Activated T-cell treated with anti-CD3 and anti-CD28 coated beads, Interleukin-2, amount 50 U/mL, for 4 hours (primary cell): ENCODE results near the gene ZXDC. TPM values are rescaled to one million over a fixed set of nuclear protein-coding genes. Genes with fewer than 3 reads are reported as not detected.
A peak's percentile ranks its signal among the peaks of the same experiment; 100 is the strongest.

Experiments
- ATAC-seq, 2 donors: fragments of 200-7000 bp; cut with Tn5 transposase; one replicate each; pipeline ENCODE4 v1.10.0; 2021
- DNase-seq: peaks from one replicate; pipeline ENCODE4 v3.0.0-alpha.2; 2020
- H3K27me3 Mint-ChIP-seq: one replicate; pipeline ENCODE4 v1.8.0; 2021; ENCODE audit warnings: low read depth, mixed read lengths
- H3K36me3 Mint-ChIP-seq: one replicate; pipeline ENCODE4 v1.8.0; 2022; ENCODE audit warnings: mixed read lengths; ENCODE audit not compliant: insufficient read depth
- H3K4me1 Mint-ChIP-seq: one replicate; pipeline ENCODE4 v1.8.0; 2021; ENCODE audit warnings: low read depth, mixed read lengths
- H3K4me3 Mint-ChIP-seq: one replicate; pipeline ENCODE4 v1.8.0; 2021; ENCODE audit warnings: mild to moderate bottlenecking, moderate library complexity, mixed read lengths
- H3K9me3 Mint-ChIP-seq: one replicate; pipeline ENCODE4 v1.8.0; 2021; ENCODE audit warnings: mixed read lengths
- total RNA-seq, 3 donors: library from RNA; stranded (reverse); gene quantifications; one replicate each; pipeline ENCODE4 v1.2.1, GENCODE V29; 2021

Gene ZXDC
- total RNA-seq, 3 donors from 2014 or later, result 24.4 to 25.6 (median 25.6) TPM

- ATAC-seq, result no peak
- Mint-ChIP-seq H3K4me1 (no peaks in the 10 kb centered on the region), H3K9me3 (no peaks in the 10 kb centered on the region), H3K27me3 (no peaks in the 10 kb centered on the region), H3K36me3 (peaks cover 27% of the 10 kb centered on the region), H3K4me3 (no peak overlapping the region)
- no peak for DNase-seq
These were observed 37.5 kb downstream of the ZXDC start for GRCh38 chr3:126438186-126438585.

- DNase-seq (no peak), ATAC-seq (no peak)
- Mint-ChIP-seq H3K4me1 (no peaks in the 10 kb centered on the region), H3K36me3 (peaks cover 26% of the 10 kb centered on the region), H3K27me3 (no peaks in the 10 kb centered on the region), H3K9me3 (no peaks in the 10 kb centered on the region), H3K4me3 (no peak overlapping the region)
These were observed 38.6 kb downstream of the ZXDC start for GRCh38 chr3:126436826-126437717.

GRCh38 chr3:126435456-126436315 lies 40.0 kb downstream of the ZXDC start:
- H3K9me3 Mint-ChIP-seq, result no peaks in the 10 kb centered on the region
- no peaks in the 10 kb centered on the region for H3K27me3 Mint-ChIP-seq
- no peaks in the 10 kb centered on the region for H3K4me1 Mint-ChIP-seq
- ATAC-seq, result no peak
- peaks cover 22% of the 10 kb centered on the region for H3K36me3 Mint-ChIP-seq
- H3K4me3 Mint-ChIP-seq, result no peak overlapping the region
- no peak for DNase-seq

DNA sequence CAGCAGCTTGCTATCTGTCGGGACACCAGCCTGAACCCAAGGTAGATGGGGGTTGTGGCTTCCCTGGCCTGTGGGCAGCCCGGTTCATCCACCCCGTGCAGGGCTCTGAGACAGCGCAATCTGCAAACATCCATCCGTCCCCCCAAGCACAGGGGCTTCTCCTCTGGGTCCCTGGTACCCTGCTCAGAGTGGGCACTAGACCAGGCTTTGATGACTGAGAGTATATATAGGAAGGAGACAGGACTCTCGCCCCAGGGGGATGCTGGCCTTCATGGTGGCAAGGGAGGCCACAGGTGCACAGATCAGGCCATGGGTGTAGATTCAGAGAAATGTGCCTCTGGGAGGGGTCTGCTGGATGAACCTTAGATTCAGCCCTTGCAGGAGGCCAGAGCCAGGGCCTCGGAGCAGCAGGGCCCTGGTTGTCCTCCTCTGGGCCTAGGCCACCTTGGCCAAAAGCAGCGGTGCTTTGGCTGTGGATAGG lies 40.7 kb downstream of the ZXDC start:
- Mint-ChIP-seq H3K4me3 (no peak overlapping the region), H3K4me1 (no peaks in the 10 kb centered on the region), H3K27me3 (no peaks in the 10 kb centered on the region), H3K9me3 (no peaks in the 10 kb centered on the region), H3K36me3 (peaks cover 22% of the 10 kb centered on the region)
- DNase-seq (no peak), ATAC-seq (no peak)

DNA sequence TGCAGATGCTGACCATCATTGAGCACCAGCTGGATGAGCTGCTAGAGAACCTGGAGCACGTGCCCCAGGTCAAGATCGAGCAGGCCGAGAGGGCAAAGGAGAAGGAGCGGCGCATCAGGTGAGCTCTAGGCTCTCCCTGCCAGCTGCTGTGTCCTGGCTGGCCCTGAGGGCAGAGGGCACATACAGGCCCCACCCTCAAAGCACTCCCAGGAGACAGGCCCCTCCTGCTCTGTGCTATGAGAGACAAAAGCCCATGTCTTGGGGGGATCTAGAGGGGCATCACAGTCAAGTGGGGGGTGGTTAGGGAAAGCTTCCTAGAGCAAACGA lies 41.5 kb downstream of the ZXDC start:
- Mint-ChIP-seq H3K9me3 (no peaks in the 10 kb centered on the region), H3K4me1 (no peaks in the 10 kb centered on the region), H3K27me3 (no peaks in the 10 kb centered on the region), H3K36me3 (peaks cover 20% of the 10 kb centered on the region), H3K4me3 (no peak overlapping the region)
- DNase-seq (no peak), ATAC-seq (no peak)

- H3K36me3 Mint-ChIP-seq, result peaks cover 17% of the 10 kb centered on the region
- no peaks in the 10 kb centered on the region for H3K27me3 Mint-ChIP-seq
- no peaks in the 10 kb centered on the region for H3K4me1 Mint-ChIP-seq
- DNase-seq, result no peak
- no peaks in the 10 kb centered on the region for H3K9me3 Mint-ChIP-seq
- H3K4me3 Mint-ChIP-seq, result no peak overlapping the region
- no peak for ATAC-seq
These were observed 42.0 kb downstream of the ZXDC start for GRCh38 chr3:126433496-126434263.

GRCh38 chr3:126433105-126433430 lies 42.6 kb downstream of the ZXDC start:
- Mint-ChIP-seq H3K36me3 (peaks cover 12% of the 10 kb centered on the region), H3K4me1 (no peaks in the 10 kb centered on the region), H3K4me3 (no peak overlapping the region), H3K9me3 (no peaks in the 10 kb centered on the region), H3K27me3 (no peaks in the 10 kb centered on the region)
- DNase-seq, result no peak
- no peak for ATAC-seq

- peaks cover 7% of the 10 kb centered on the region for H3K36me3 Mint-ChIP-seq
- no peaks in the 10 kb centered on the region for H3K4me1 Mint-ChIP-seq
- no peak overlapping the region for H3K4me3 Mint-ChIP-seq
- H3K27me3 Mint-ChIP-seq, result no peaks in the 10 kb centered on the region
- DNase-seq, result no peak
- ATAC-seq, result no peak
- H3K9me3 Mint-ChIP-seq, result peaks cover 3% of the 10 kb centered on the region
These were observed 43.2 kb downstream of the ZXDC start for GRCh38 chr3:126432361-126433104.

DNA sequence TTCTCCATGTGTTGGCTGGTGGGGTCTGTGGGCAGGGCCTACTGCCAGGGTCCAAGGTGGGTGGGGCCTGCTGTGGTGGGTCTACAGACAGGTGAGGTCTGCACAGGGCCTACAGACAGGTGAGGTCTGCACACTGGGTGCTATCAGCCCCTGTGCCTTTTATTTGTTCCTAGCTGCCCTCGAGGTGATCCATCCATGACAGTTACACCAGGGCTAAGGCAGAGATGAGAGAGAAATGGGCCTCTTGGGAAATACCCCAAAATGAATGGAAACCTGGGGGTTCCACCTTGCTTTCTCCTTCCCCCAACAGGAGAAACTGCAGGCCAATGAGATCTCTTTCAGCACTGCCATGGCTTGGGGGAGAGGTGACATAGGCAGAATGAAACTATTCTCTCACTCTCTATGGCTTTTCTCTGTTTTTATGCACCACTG lies 44.6 kb downstream of the ZXDC start:
- DNase-seq, result no peak
- no peak overlapping the region for H3K4me3 Mint-ChIP-seq
- peaks cover 10% of the 10 kb centered on the region for H3K9me3 Mint-ChIP-seq
- no peaks in the 10 kb centered on the region for H3K27me3 Mint-ChIP-seq
- ATAC-seq, result peak; percentile 32 to 46
- peaks cover 3% of the 10 kb centered on the region for H3K36me3 Mint-ChIP-seq
- H3K4me1 Mint-ChIP-seq, result no peaks in the 10 kb centered on the region

DNA sequence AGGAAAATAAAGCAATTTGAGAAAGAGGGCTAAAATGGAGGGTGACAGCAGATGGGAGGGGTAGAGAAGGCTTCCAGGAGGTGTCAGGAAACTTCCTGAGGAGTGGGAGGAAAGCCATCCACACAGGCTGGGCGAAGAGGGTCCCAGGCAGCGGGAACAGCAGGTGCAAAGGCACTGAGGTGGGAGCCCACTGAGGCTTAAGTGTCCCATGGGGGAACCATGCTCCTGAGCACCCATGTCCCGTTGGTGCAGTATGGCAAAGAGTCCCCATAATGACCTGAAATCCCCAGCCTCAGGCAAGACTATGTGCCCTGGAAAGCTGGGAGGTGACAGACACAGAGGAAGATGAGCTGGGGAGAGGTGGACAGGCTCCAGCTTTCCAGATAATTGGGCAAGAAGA lies 50.9 kb downstream of the ZXDC start:
- H3K4me1 Mint-ChIP-seq, result no peaks in the 10 kb centered on the region
- H3K4me3 Mint-ChIP-seq, result no peak overlapping the region
- DNase-seq (no peak), ATAC-seq (no peak)
- no peaks in the 10 kb centered on the region for H3K27me3 Mint-ChIP-seq
- H3K9me3 Mint-ChIP-seq, result peaks cover 14% of the 10 kb centered on the region
- peaks cover 9% of the 10 kb centered on the region for H3K36me3 Mint-ChIP-seq

- Mint-ChIP-seq H3K36me3 (peaks cover 9% of the 10 kb centered on the region), H3K4me3 (no peak overlapping the region), H3K27me3 (no peaks in the 10 kb centered on the region), H3K9me3 (peaks cover 14% of the 10 kb centered on the region), H3K4me1 (no peaks in the 10 kb centered on the region)
- DNase-seq, result no peak
- no peak for ATAC-seq
These were observed 51.5 kb downstream of the ZXDC start for GRCh38 chr3:126424039-126424717.

GRCh38 chr3:126423191-126424038 lies 52.3 kb downstream of the ZXDC start:
- no peak for ATAC-seq
- Mint-ChIP-seq H3K4me1 (no peaks in the 10 kb centered on the region), H3K27me3 (no peaks in the 10 kb centered on the region), H3K9me3 (peaks cover 14% of the 10 kb centered on the region), H3K36me3 (peaks cover 9% of the 10 kb centered on the region), H3K4me3 (no peak overlapping the region)
- no peak for DNase-seq
